T-helper 1 cell treated with Interleukin-12 subunit alpha and Interleukin-12 subunit beta and Interleukin-4 antibody, amounts not matched to agents 30 ng/mL and 1 ng/mL, for 36 hours (primary cell): ENCODE results near the gene DOCK8. TPM values are rescaled to one million over a fixed set of nuclear protein-coding genes. Genes with fewer than 3 reads are reported as not detected.
"Not testable (repeated sequence)": the region's sequence is repeated elsewhere in the genome, so short reads cannot be mapped to it uniquely, and the experiment has no call there.

Experiments used
- intact Hi-C: fragments of 100-400 bp; cut with micrococcal nuclease; formaldehyde crosslinking; loops from one replicate; pipeline ENCODE4 v1.15.1; 2024
- total RNA-seq: library from RNA; stranded (reverse); gene quantifications from 2 replicates; pipeline ENCODE4 v1.2.3, GENCODE V29; 2022

Gene DOCK8
- total RNA-seq, 1 donor from 2014 or later: 274 TPM

DNA sequence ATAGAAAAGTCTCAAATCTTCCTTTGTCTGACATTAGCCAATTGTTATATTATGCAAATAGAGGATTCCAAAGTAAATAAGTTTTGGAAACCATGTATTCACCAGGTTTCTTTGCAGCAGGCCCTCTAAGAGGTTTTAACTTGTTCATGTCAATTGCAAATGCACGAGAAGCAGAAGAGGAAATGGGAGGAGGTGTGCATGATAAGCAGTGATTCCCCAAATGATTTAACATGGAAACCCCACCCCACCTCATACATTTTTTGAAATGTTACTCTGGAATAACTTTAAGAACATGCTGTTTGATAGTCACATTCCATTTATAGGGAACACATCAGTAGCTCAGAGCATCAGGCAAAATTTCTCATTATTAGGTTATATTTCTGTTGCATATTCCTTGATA is 190.7 kb downstream of the DOCK8 start:
- intact Hi-C loops: no loop called here

GRCh38 chr9:406886-407654 is 192.4 kb downstream of the DOCK8 start:
- intact Hi-C loops: no loop called here

DNA sequence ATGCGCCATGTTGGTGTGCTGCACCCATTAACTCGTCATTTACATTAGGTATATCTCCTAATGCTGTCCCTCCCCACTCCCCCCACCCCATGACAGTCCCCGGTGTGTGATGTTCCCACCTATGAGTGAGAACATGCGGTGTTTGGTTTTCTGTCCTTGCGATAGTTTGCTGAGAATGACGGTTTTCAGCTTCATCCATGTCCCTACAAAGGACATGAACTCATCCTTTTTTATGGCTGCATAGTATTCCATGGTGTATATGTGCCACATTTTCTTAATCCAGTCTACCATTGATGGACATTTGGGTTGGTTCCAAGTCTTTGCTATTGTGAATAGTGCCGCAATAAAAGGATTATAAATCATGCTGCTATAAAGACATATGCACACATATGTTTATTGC is 195.0 kb downstream of the DOCK8 start:
- intact Hi-C loops: not testable (repeated sequence)

GRCh38 chr9:414595-414994 is 199.9 kb downstream of the DOCK8 start:
- intact Hi-C loops: no loop called here

DNA sequence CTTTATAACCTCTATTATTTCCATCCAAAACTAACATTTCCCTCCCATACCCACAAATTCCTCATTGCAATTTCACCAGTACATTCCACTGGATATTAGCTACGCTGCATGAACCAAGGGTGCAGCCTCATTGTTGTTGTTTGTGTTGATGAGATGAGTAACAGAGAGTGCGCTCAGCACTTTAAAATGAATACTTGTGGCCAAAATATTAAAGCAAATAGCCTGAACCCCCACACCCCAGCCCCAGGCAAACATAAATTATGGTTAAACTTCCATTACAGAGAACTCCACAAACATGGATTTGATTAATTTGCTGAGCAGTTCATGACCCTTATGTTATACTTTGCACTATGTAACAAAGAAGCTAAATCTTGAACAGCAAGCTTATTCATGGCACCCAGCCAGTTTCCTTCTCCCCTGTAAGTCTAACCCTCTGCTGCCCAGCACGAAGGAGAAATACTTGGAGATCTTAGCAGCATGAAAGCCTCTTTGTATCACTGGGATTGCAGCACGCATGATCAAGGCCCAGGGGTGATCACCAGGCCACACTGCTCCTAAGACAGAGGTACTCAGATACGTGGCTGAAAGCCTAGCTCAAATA is 205.0 kb downstream of the DOCK8 start:
- intact Hi-C loops: no loop called here

- intact Hi-C loops: no loop called here
These were observed 207.2 kb downstream of the DOCK8 start for GRCh38 chr9:421896-422295.

GRCh38 chr9:426264-426663 is 211.6 kb downstream of the DOCK8 start:
- intact Hi-C loops: no loop called here

DNA sequence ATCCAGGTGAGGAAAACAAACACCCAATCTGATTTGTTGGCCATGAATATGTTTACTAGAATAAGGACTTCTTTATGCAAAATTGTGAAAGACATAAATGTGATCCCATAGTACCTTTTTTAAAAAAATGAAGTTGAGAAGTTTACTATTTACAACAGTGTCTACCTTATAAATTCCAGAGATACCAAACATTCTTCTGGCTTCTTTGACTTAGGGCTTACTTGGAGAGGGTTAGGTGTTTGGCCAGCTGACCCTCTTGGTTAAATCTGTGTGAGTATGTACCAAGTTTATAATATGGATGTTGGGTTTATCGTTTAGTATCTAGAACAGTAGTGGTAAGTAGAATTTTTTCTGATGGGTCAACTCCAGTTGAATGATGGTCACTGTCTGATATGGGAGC is 212.3 kb downstream of the DOCK8 start:
- intact Hi-C loops: no loop called here

GRCh38 chr9:431701-432100 is 217.0 kb downstream of the DOCK8 start:
- intact Hi-C loops: no loop called here

GRCh38 chr9:436482-436881 is 221.8 kb downstream of the DOCK8 start:
- intact Hi-C loops: no loop called here

DNA sequence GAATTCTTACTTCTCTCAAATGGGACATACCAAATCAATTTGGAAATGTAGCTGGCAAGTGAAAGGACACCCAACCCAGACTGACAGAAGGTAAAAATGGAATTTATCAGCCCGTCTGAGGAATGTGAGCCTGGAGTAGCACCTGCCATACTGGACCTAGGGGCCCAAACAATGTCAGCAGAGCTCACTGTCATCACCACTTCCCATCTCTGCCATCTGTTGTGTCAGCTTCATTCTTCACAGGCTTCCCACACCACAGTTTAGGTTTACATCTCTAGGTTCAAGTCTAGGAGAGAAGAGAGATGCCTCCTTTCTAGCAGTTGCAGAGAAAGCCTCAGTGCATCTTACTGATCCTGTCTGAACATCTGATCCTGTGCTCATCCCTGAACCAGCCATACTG is 222.4 kb downstream of the DOCK8 start:
- intact Hi-C loops: no loop called here

DNA sequence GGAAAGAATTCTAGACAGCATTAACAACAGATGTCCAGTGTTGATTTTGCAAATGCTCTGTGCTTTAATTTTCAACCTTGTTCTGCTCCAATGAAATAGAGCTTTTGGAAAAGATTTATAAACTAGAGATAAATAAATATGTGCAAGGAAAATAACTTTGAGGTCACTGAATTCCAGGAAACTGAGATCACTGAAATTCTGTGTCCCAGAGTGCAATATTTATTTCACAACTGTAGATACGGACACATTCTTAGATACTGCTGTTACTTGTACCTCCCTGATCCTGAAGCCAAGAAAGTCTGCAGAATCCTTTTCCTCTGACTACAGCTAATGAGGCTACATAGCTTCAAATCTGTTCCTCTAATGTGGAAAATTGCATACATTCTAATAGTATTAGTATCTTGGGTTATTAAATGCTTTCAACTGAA is 222.9 kb downstream of the DOCK8 start:
- intact Hi-C loops: no loop called here

- intact Hi-C loops: no loop called here
These were observed 223.4 kb downstream of the DOCK8 start for GRCh38 chr9:438066-438465.

DNA sequence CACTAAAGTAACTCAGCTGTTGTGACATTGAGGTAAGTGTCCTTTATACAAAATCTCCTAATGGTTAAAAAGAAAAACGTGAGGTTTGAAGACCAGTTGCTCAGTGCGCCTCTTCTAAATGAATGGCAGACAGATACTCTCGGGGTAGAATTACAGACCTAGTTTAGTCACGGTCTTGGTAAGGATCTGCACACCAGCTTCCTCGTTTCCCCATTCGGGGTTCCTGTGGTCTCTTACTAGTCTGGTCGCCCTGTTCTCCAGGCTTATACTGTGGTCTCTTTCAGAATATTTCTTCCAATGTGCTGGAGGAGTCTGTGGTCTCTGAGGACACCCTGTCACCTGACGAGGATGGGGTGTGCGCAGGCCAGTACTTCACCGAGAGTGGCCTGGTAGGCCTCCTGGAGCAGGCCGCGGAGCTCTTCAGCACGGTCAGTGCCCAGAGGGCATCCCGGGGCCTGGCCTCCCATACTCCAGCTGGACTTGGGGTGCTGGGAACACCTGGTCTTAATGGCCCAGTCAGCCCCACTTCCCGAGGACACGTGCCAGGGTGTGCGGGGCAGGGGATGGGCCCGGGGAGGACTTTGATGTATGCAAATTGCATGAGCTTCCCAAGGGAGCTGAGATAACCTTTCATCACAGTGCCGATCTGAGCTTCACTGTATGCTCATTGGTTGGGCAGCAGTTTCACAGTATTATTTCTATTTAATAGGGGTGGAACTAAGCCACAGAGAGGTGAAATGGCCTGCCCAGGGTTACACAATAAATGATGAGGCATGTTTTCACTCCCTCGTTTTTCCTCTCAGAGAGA is 224.5 kb downstream of the DOCK8 start:
- intact Hi-C loops: no loop called here

GRCh38 chr9:441126-441525 is 226.5 kb downstream of the DOCK8 start:
- intact Hi-C loops: no loop called here

GRCh38 chr9:444528-444927 is 229.9 kb downstream of the DOCK8 start:
- intact Hi-C loops: no loop called here

DNA sequence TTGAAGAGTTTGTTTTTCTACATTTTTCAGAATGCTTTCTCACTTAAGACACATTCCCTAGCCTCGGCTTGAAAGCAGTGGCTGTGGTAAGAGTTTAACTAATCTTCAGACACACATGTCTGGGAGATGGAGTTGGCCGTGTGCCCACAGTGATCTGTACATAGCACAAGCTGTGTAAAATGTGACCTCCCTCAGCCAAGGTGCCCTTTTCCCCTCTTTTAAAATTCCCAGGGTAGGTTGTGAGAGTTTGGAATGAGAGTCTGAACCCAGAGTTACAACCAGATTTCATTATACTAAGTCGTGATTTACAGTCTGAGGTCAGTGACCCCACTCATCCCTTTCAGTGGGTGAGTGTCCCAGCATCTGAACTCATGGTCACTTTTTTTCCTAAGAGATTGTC is 230.4 kb downstream of the DOCK8 start:
- intact Hi-C loops: loop anchor here (5.0 kb wide), 1 partner anchor 1572 kb away; the partner anchor contains the start of gene SMARCA2

GRCh38 chr9:446074-446699 is 231.5 kb downstream of the DOCK8 start:
- intact Hi-C loops: loop anchor here (5.0 kb wide), 1 partner anchor 1571 kb away; the partner anchor contains the start of gene SMARCA2

DNA sequence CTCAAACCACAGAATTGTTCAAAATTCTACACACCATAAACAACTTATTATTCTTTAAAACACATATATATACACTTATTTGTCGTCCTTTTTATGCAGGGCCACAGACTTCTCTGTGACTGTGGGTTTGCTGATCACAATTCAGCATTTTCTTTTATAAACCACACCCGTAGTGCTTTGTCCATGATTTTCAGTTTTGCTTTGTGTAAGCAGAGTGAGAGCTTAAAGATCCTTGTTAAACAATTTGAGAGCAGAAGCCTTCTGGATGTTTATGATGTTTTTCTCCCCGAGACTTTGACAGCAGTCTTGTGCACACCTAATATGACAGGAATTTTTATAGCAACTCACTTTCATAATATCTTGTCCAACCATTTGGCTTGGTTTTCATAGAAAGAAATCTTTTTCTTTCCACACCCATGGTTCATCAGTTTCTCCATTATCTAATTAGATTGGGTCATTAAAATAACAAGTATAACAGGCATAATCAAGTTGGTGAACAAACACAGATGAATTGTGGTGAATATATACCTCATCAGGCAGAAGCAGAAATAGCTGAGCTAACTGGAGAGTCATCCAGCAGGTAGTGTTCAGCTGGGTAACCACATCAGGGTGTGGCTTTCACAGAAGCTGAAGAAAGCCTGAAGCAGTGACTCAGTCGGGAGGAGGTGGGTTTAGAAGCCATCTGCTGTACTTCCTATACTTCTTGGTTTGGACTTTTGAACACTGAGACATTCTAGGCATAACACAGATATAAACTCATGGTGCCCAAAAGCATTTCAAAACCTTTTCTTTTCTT is 232.8 kb downstream of the DOCK8 start:
- intact Hi-C loops: loop anchor here (1.0 to 5.0 kb wide), 8 partner anchors 12 to 1570 kb away; partner anchors contain the start of genes KANK1 and SMARCA2

- intact Hi-C loops: no loop called here
These were observed 235.4 kb downstream of the DOCK8 start for GRCh38 chr9:450057-450456.

DNA sequence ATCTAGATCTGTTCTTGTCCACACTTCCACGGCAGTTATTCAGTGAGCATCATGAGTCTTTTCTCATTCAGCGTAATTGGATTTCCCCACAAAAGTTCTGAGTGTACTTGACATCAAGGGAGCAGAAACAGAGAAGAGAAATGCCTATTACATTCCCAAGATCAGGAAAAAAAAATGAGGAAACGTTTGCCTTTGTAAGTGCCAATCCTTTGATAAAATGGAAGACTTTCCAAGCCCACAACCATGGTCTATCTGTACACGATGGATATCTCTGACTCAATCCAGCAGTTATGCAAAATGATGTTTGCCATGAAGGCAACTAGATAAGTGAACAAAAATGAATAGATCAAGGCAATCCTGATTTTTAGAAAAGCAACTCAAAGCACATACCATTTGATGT is 235.9 kb downstream of the DOCK8 start:
- intact Hi-C loops: no loop called here
